CD4-positive, alpha-beta T cell treated with Interleukin-4 for 4 hours (primary cell): ENCODE measurements around the gene DALRD3.

Experiments used
- DNase-seq: peaks from one replicate; pipeline ENCODE4 v3.0.0-alpha.2; 2020

DALRD3 gene

DNA sequence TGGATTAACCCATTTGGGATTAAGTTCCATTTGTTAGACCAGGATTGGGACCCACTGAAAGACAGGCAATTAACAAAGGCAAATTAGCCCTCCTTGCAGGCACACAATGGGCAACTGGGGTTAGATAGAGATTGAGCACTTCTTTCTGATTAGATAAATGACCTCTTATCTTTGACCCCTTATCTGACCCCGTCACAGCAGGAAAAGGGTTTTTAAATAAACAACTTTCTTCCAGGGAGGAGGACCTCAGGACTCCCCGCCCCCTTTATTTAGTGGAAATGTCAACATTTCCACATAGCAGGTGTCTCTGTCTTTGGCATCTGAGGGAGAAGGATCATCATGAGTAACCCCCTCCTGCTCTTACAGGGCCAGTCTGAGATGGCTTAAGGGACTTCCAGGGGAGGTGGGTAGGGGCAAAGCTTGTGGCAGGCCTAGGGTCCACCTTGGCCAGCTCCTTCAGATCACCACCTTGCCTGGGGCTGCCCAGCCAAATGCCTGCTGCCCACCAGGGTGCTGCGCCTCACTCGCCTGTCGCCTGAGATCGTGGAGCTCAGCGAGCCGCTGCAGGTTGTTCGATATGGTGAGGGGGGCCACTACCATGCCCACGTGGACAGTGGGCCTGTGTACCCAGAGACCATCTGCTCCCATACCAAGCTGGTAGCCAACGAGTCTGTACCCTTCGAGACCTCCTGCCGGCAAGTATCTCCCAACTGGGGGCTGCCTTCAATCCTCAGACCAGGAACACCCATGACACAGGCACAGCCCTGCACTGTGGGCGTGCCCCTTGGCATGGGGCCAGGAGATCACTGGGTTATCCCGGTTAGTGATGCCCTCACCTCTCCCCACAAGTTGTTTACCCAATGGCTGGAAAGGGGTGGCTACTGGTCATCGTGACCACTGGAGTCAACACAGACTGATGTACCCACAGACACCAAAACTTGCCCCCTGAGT is 13.8 kb downstream of the DALRD3 start:
- DNase-seq: no peak

DNA sequence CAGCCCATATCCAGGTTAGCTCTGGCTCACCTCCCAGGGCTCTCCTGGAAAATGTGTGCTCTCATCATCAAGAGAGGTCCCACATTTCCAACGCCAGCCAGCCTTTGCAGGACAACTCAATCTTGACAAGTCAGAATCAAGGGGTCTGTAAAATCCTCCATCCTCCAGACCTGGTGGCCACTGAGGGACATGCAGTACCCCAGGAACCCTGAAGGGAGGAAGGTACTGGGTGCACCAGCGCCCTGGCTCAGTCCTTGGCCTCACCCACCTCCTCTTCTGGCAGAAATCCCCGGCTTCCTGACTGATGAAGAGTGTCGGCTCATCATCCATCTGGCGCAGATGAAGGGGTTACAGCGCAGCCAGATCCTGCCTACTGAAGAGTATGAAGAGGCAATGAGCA is 17.2 kb downstream of the DALRD3 start:
- no peak for DNase-seq

DNA sequence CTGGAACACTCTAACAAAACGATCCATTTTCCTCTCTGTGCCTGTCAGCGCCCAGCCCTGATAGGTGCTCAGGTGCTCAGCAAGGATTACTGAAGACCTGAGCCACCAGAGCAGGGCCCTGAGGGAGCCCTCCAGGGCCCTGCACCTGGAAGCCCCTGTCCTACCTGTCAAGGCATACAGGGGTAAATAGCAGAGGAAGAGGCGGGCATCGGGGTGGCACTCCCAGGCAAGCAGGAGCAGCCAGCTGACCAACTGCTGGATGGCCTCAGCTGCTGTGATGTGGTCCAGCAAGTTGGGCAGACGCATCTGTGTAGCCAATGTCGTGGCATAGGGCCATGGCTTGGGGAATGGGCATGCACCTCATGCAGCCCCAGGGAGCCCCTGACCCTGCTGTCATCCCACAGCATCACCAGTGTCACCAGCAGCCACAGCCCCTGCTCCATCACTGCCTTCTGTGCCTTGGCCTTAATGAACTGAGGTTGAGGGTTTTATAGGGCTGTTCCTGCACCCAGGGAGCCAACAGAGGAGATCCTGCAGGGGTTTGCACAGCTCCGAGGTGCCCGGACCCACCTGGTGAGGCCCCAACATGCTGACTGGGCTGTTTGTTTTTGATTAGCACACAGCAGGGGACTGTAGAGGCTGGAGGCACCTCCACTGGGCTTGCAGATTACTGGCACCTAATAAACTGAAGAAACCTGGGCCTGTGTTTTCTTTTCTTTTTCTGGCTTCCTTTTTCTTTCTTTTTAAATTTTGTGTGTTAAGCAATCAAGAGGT is 19.1 kb downstream of the DALRD3 start:
- no peak for DNase-seq

DNA sequence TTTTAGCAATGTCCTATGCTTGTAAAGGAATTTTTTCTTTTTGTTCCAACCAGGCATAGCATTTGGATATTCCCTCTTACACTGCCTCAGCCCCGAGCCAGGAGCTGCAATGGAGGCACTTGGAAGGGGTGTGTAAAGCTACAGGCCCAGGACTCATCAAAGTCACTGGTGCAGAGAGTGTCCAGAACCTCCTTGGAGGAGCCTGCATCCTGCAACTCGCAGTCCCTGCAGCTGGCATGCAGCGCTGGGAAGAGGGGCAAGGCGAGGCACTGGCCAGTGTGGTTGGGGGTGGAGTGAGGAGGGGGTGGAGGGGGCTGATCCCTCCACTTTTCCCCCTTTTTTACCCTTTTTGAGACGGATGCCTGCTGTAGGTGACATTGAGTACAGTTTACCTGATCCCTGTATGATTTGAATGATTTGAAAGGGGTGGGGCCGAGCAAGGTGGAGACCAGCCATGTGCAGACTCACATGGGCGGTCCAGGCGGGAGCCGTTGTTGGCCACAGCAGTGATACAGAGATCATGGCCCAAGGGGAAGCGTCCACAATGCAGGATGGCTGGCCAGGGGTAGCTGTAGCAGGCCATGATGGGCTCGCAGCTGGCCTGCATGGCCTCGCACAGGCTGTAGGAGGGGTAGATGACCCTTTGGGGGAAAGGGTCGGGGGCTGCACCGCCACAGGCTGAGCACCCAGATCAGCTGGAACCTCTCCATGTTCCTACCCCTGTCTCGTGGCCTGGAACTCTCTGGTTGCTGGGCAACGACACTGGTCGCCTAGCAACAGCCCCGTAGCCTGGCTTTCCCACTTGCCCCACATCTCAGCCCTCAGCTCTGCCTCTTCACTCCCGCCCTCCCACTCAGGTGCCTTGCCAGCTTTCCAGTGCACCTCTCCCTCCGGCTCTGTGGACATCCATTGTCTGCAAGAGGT is 20.4 kb downstream of the DALRD3 start:
- DNase-seq: no peak

DNA sequence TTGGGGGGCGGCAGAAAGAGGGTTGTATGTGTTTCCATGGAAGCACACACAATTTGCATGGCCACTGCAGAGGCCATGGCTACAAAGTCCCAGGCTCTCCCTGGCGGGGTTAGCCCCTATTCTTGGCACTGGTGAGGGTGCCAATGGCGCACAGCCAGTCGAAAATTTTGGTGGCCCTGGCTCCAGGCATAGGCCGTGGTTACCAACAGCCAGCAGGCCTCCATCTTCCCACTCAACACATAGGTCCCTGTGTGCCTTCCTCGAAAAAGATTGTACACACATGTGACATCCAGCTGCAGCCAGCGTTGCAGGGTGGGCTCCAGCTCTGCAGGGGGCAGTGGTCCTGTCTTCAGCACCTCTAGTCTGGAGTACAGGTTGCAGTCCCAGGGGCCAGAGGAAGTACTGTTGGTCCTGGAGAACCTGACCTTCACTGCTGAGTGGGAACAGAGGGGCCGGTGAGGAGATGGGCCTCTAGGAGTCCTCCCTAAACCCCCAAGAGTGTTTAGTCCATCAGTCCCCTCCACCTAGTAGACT is 21.2 kb downstream of the DALRD3 start:
- DNase-seq: no peak

DNA sequence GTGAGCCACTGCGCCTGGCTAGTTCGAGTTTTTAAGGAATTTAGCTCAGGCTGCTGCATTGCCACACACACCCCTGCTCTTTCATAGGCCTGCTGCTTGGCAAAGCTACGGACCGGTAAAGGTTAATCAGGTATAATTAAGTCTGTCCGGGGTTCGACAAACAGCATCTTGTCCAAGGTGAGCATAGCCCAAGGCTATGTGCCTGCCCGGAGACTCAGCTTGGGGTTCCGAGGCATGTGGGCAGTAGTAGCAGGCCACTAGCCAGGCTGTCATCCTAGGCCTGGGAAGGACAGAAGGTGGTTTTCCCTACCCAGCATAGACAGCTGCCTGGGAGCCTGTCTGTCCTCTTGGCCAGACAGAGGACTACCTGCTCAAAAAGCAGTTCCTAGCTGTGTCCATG is 21.7 kb downstream of the DALRD3 start:
- DNase-seq: no peak

DNA sequence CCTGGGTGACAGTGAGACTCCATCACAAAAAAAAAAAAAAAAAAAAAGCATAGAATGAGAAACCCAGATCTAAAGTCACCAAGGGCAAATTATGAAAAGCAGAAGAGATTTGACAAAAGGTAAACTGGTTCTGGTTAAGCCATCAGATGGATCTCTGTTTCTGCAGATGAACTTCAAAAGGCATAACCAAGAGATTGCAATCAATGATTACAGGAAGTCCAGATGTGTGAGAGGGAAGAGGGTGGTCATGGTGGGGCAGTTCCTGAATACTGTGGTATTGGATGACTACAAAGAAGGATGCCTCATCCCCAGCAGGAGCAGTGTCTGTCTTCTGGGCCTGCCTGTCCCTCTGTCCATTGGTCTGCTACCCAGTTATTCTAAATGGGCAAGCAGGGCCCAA is 24.5 kb downstream of the DALRD3 start:
- DNase-seq: no peak

DNA sequence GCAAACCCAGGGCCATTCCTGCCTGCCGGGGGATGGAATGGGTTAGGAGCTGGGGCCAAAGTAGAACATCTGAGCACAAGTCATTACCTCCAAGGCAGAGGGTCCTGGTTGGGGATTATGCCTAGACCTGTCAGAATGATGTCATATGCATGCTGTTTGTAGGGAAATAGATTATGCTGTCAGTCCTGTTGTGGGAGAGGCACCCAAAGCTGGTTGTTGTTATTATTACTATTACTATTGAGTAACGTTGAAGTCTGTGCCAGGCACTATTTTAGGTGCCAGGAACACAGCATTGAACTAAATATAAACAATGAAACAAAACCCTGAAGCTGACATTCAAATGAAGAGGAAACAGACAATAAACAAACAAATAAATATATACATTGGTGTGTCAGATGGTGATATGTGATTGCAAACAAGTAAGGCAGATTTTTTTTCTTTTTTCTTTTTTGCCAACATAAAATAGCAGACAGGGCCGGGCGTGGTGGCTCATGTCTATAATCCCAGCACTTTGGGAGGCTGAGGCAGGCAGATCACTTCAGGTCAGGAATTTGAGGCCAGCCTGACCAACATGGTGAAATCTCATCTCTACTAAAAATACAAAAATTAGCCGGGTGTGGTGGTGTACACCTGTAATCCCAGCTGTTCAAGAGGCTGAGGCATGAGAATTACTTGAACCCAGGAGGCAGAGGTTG is 26.4 kb downstream of the DALRD3 start:
- DNase-seq: no peak

DNA sequence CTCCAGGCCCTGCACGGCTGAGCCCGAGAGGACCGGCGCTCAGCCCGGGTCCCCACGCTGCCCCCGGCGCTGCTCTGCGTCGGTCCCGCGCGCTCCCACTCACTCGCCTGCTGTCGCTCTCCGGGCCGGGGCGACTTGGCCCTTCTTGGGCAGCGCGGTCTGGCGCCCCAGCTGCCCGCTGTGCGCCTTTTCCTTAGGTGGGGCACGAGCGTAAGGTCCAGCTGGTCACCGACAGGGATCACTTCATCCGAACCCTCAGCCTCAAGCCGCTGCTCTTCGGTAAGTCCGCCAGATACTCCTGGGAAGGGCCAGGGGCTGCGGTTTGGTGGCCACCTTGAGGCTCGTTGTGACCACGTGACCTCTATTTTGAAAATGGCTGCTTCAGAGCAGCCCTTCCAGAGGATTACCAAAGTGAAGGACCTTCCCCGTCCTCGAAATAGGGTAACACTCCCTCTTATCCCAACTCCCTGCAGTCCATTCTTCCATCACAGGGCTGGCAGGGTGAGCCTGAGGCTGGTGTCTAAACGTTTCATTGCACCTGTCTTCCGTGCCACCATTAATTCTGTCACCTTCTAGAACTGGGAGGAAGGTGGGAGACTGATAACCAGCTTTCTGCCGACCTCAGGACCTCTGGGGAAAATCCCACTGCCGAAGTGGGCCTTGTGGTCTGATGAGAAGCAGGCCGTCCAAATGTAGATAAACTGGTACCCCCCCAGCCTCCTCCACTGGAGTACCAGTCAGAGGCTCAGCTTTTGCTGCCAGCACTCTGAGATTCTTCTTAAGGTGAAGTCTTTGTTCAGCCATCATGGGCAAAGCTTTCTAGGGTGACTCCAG is 27.5 kb downstream of the DALRD3 start:
- DNase-seq: peak; percentile 45

DNA sequence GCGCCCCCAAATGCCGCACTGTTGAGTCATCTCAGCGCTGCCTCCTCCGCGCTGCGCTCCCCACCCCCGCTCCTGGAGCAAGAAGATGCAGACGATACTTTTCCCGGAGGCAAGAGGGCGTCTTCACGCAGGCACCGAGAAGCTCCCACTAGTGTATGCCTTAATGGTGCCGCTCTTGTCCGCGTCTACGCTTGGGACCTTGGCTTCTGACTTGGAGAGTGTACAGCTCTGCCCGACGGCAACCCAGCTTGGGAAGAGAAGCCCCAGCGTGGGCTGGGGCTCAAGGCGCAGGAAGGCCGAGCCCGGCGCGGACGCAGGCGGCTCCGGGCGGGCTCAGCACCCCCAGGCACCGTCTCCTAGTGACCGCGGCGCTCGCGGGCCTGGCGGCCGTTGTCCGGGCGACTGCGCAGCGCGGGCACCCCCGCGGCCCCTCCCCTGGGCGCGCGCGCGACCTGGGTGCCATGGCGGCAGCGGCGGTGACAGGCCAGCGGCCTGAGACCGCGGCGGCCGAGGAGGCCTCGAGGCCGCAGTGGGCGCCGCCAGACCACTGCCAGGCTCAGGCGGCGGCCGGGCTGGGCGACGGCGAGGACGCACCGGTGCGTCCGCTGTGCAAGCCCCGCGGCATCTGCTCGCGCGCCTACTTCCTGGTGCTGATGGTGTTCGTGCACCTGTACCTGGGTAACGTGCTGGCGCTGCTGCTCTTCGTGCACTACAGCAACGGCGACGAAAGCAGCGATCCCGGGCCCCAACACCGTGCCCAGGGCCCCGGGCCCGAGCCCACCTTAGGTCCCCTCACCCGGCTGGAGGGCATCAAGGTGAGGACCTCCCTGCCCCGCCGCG is 28.4 kb downstream of the DALRD3 start, which contains the start of gene P4HTM:
P4HTM (plus strand) TSS at position 446 of the 840 bp plus-strand sequence; CDS start at position 462, 16 bp downstream.
- DNase-seq: peak; percentile 82

DNA sequence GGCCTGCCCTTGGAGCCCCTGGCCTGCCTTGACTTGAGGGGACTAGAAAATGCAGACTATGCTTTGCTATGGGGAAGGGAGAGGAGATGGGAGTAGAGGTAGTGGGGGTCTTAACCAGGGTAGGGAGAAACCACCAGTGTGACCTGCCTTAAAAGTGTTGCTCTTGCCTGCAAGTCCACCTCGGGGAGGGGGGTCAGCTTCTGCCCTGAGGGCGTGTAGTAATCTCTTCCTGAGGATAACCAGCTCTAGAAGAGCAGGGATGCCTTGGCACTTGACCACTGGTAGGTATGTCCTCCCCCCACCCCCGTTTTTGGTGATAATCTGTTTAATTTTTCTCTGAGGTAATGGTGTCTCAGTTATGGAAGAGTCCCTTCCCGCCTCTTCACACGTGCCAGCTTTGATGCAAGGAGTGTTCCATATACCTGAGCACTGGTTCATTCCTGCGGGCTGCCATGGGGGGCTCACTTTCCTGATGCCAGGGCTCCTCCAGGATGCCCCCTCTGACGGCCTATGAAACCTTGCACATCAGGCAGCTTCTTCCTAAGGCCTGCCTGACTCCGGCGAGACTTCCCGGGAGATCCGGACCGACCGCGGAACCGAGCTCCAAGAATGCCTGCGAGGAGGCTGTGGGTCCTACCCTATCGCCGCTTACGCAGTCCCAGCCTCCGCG is 29.1 kb downstream of the DALRD3 start:
- DNase-seq: no peak

DNA sequence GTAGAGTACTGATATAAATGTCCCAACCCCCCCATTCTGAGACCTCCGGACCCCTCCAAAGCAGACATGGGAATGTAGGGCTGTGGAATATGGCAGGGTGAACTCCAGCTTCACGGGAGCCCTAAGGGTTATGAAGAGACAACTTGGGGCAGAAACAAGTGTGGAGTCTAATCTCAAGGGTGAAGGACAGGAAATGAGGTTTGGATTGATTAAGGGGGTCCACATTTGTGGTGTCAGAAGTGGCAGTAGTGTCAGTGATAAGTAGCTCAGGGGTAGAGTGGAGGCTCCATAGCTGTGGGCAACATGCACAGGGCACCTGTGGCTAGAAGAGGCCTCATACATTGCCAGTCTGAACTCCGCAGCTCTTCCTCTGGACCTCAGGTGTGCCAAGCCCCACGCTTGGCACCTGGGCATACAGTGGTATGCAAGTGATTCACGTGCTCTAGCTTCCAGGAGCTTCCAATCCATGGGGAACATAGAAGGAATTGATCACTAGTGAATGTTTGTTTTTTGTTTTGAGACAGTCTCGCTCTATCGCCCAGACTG is 32.5 kb downstream of the DALRD3 start:
- DNase-seq: no peak

DNA sequence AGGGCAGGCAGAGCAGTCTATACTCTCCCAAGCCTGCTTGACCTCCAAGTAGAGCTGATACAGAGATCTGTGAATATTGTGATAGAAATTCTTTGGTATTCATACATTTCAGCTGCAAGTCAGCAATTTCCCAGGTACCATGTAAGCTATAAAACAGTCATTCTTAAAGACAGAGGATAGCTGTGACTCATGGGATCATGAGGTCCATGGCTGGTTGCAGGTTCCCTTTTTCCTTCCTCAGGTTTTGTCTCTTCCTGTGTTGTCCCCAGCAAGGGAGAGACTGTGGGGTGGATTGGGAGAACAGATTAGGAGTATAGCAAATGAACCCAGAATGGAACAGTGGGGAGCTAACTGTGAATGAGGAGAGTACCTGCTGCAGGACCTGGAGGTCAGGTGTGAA is 33.7 kb downstream of the DALRD3 start:
- no peak for DNase-seq

DNA sequence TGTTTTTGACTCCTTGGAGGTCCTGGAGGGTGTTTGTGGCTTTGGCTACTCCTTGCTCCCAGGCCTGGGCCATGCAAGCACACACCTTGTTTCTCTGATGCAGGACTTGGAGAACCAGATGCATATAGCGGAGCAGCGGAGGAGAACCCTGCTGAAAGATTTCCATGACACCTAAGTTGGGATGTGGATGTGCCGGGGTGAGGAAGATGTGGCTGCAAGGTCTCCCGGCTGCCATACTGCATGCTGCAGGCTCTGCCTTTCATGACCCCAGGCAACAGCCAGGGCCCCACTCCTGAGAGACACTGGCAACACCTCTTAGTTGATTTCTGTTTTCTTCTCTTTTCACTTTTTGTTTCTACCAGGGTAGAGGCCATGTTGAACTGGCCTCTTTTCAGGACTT is 35.3 kb downstream of the DALRD3 start:
- no peak for DNase-seq

DNA sequence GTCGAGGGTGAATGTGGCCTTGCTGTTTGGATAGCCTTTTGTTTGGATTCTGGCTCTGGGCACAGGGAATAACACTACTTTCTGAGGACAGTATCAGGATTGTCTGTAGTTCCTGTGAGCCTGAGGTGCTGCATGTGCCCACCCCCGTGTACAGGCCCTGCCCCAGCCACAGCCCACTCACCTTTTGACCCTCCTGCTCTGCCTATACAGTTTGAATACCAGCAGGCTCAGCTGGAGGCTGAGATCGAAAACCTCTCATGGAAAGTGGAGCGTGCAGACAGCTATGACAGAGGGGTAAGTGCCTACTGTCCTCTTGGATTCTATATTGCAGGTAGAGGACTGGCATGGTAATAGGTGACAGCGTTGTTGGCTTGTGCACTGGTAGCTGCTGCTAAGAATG is 35.7 kb downstream of the DALRD3 start:
- no peak for DNase-seq

DNA sequence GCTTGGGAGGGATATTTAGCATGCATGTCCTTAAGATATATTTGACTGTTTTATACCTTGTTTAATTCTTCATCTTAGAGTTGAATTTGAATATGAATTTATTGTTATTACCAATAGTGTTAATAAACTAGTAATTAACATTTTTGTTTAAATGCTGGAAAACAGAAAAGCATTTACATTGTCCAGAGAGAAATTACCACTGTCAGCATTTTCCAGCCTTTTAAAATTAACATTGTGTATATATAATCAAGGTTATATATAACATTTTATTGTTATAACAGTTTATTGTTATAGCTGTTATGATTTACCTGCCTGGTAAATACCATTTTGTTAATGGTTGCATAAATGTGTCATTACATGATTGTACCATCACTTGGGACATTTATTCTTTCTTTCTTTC is 36.4 kb downstream of the DALRD3 start:
- no peak for DNase-seq

DNA sequence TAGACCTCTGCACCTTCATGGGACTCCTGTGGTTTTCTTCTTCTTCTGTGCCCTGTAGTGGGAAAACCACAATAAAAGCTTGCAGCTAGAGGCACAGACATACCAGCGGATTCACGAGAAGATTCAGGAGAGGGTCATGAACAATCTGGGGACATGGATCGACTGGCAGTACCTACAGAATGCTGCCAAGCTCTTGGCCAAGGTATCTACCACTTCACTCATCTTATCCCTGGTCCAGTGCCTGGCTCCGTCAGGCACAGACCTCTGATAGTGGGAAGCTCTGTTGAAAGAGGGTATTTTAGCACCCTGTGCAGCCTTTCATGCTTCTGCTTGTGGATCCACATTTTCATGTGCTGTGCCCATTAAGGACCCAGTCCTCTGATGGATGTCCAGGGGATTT is 38.1 kb downstream of the DALRD3 start:
- no peak for DNase-seq

DNA sequence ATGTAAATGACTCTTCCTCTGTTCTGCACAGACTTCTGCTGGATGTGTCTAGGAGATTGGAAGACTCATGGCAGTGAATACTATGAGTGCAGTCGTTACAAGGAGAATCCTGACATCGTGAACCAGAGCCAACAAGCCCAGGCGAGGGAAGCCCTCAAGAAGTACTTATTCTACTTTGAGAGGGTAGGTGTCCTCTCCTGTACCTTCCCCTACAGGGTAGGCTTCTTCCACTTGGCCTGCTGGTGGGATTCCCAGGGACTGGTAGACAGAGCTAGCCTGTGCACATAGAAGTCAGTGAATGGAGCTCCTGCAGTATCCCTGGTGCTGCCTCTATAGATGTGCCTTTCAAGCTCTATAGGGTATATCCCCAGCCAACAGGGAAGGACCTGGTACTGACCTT is 38.9 kb downstream of the DALRD3 start:
- no peak for DNase-seq
